GM12878 (cell line): ENCODE results near the gene XPO5.

Experiments
- BACH1 ChIP-seq: fragments of 450-650 bp; IDR thresholded peaks from 2 replicates; pipeline ENCODE4 v1.6.1; 2017; ENCODE audit warnings: mild to moderate bottlenecking, borderline replicate concordance
- CTCF ChIP-seq, 3 experiments: IDR thresholded peaks in 2 of 3; conservative IDR thresholded peaks in 1 of 3; 2 replicates each; pipeline ENCODE4 v1.5.1; 2011; ENCODE audit warnings: low read depth in 3 of 3, low read length in 3 of 3, mild to moderate bottlenecking in 3 of 3, control low read depth in 2 of 3, moderate library complexity in 2 of 3, inconsistent platforms in 1 of 3, mixed read lengths in 1 of 3; ENCODE audit not compliant: control insufficient read depth in 2 of 3, insufficient read depth in 1 of 3; ENCODE audit errors: extremely low read depth in 1 of 3
- ELK1 ChIP-seq: IDR thresholded peaks from 2 replicates; pipeline ENCODE4 v1.6.1; 2012; ENCODE audit warnings: low read depth, low read length, improper control_type of control experiment
- FOS ChIP-seq: IDR thresholded peaks from 3 replicates; pipeline ENCODE4 v1.6.1; 2011; ENCODE audit warnings: borderline replicate concordance; ENCODE audit not compliant: insufficient read length; ENCODE audit errors: extremely low read depth
- HCFC1 ChIP-seq: fragments of 150-350 bp; IDR thresholded peaks from 2 replicates; pipeline ENCODE4 v1.6.1; 2014; ENCODE audit warnings: low read length
- JUNB ChIP-seq: IDR thresholded peaks from 2 replicates; pipeline ENCODE4 v1.6.1; 2016; ENCODE audit warnings: antibody characterized with exemption, mild to moderate bottlenecking
- KDM1A ChIP-seq: fragments of 200-600 bp; sonication (generic); IDR thresholded peaks from 2 replicates; pipeline ENCODE4 v1.6.1; 2016; ENCODE audit warnings: borderline replicate concordance
- NFIC ChIP-seq: IDR thresholded peaks from 2 replicates; pipeline ENCODE4 v1.6.1; 2012; ENCODE audit warnings: low read depth, mild to moderate bottlenecking, inconsistent platforms, low read length, moderate library complexity
- RAD51 ChIP-seq: fragments of 450-650 bp; IDR thresholded peaks from 2 replicates; pipeline ENCODE4 v1.6.1; 2016; ENCODE audit warnings: moderate library complexity, mild to moderate bottlenecking, inconsistent platforms
- SREBF2 ChIP-seq: IDR thresholded peaks from 2 replicates; pipeline ENCODE4 v1.6.1; 2012; ENCODE audit warnings: mild to moderate bottlenecking, low read length
- YY1 ChIP-seq: IDR thresholded peaks from 2 replicates; pipeline ENCODE4 v1.6.1; 2011; ENCODE audit warnings: low read depth, mild to moderate bottlenecking, low read length
- TF ChIP-seq, protein P1 (sequence below): IDR thresholded peaks from 2 replicates; pipeline ENCODE4 v1.6.1; 2011; ENCODE audit warnings: borderline replicate concordance, low read depth, mild to moderate bottlenecking, moderate library complexity, low read length; ENCODE audit not compliant: insufficient read depth, poor library complexity, severe bottlenecking
- TF ChIP-seq, protein P2 (sequence below): fragments of 150-350 bp; IDR thresholded peaks from 2 replicates; pipeline ENCODE4 v1.6.1; 2014; ENCODE audit warnings: mild to moderate bottlenecking, low read depth, low read length

DNA sequence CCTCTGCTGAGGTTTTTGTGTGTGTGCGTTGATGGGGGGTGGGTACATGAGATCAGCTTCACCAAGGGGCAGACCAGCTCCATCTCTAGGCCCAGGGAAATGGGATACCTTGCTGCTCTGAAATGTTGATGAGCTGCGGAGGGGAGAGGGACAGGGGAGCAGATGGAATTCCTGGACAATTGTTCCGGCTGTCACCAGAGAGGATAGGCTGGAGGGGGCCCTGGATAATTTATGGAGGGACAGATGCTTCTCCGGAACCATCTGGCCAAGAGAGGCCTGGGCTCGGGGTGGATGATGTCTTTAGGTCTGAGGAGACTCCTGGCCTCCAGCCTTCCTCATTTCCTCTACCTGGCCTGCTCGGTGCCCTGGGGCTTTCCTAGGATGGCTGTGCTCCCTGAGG, 100.3 kb downstream of the XPO5 start:
- TF ChIP-seq CTCF (IDR thresholded peaks at IDR 0.05 in 2 of 3, conservative IDR thresholded peaks at IDR 0.05 in 1 of 3; ENCODE audit: control insufficient read depth in 2 of 3, extremely low read depth in 1 of 3, insufficient read depth in 1 of 3, low read depth in 3 of 3, low read length in 3 of 3), result no peak
- no peak for TF ChIP-seq BACH1
- no peak for TF ChIP-seq NFIC
- TF ChIP-seq, protein P1, sequence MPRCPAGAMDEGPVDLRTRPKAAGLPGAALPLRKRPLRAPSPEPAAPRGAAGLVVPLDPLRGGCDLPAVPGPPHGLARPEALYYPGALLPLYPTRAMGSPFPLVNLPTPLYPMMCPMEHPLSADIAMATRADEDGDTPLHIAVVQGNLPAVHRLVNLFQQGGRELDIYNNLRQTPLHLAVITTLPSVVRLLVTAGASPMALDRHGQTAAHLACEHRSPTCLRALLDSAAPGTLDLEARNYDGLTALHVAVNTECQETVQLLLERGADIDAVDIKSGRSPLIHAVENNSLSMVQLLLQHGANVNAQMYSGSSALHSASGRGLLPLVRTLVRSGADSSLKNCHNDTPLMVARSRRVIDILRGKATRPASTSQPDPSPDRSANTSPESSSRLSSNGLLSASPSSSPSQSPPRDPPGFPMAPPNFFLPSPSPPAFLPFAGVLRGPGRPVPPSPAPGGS, result no peak
- no peak for TF ChIP-seq RAD51
- TF ChIP-seq SREBF2, result no peak
- TF ChIP-seq KDM1A, result no peak
- TF ChIP-seq YY1, result no peak
- no peak for TF ChIP-seq HCFC1
- TF ChIP-seq, protein P2, sequence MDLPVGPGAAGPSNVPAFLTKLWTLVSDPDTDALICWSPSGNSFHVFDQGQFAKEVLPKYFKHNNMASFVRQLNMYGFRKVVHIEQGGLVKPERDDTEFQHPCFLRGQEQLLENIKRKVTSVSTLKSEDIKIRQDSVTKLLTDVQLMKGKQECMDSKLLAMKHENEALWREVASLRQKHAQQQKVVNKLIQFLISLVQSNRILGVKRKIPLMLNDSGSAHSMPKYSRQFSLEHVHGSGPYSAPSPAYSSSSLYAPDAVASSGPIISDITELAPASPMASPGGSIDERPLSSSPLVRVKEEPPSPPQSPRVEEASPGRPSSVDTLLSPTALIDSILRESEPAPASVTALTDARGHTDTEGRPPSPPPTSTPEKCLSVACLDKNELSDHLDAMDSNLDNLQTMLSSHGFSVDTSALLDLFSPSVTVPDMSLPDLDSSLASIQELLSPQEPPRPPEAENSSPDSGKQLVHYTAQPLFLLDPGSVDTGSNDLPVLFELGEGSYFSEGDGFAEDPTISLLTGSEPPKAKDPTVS, result no peak
- no peak for TF ChIP-seq FOS
- TF ChIP-seq ELK1, result no peak
- TF ChIP-seq JUNB, result no peak
